Measurements from ENCODE around the gene SMYD3.

Gene SMYD3

GRCh38 chr1:246492611-246493245 lies 14.4 kb downstream of the SMYD3 start:
- H3K4me3 ChIP-seq (ENCODE audit: low read depth, low read length), result no peak overlapping the region
- peak; percentile 56 for TF ChIP-seq CTCF (IDR thresholded peaks at IDR 0.05; ENCODE audit: borderline replicate concordance, insufficient read depth, low read depth, low read length)

GRCh38 chr1:246491551-246492053 lies 15.5 kb downstream of the SMYD3 start:
- TF ChIP-seq CTCF (IDR thresholded peaks at IDR 0.05; ENCODE audit: borderline replicate concordance, insufficient read depth, low read depth, low read length), result no peak
- H3K4me3 ChIP-seq (ENCODE audit: low read depth, low read length), result no peak overlapping the region

GRCh38 chr1:246488674-246489073 lies 18.4 kb downstream of the SMYD3 start:
- no peak overlapping the region for H3K4me3 ChIP-seq (ENCODE audit: low read depth, low read length)
- no peak for TF ChIP-seq CTCF (IDR thresholded peaks at IDR 0.05; ENCODE audit: borderline replicate concordance, insufficient read depth, low read depth, low read length)

GRCh38 chr1:246483569-246483933 lies 23.5 kb downstream of the SMYD3 start:
- no peak overlapping the region for H3K4me3 ChIP-seq (ENCODE audit: low read depth, low read length)
- TF ChIP-seq CTCF (IDR thresholded peaks at IDR 0.05; ENCODE audit: borderline replicate concordance, insufficient read depth, low read depth, low read length), result no peak

- no peak overlapping the region for H3K4me3 ChIP-seq (ENCODE audit: low read depth, low read length)
- TF ChIP-seq CTCF (IDR thresholded peaks at IDR 0.05; ENCODE audit: borderline replicate concordance, insufficient read depth, low read depth, low read length), result no peak
Observed at GRCh38 chr1:246482805-246483568, 24.1 kb downstream of the SMYD3 start.

- no peak for TF ChIP-seq CTCF (IDR thresholded peaks at IDR 0.05; ENCODE audit: borderline replicate concordance, insufficient read depth, low read depth, low read length)
Observed at GRCh38 chr1:246479061-246479460, 28.0 kb downstream of the SMYD3 start.

GRCh38 chr1:246477634-246478033 lies 29.4 kb downstream of the SMYD3 start:
- no peak for TF ChIP-seq CTCF (IDR thresholded peaks at IDR 0.05; ENCODE audit: borderline replicate concordance, insufficient read depth, low read depth, low read length)
- no peak overlapping the region for H3K4me3 ChIP-seq (ENCODE audit: low read depth, low read length)

More at GRCh38 chr1:246479061-246479460, 28.0 kb downstream of the SMYD3 start:
- no peak overlapping the region for H3K4me3 ChIP-seq (ENCODE audit: low read depth, low read length)
